Measurements from ENCODE around the gene TMOD2. TPM values are rescaled to one million over a fixed set of nuclear protein-coding genes. Genes with fewer than 3 reads are reported as not detected.
"Not testable (repeated sequence)": the region's sequence is repeated elsewhere in the genome, so short reads cannot be mapped to it uniquely, and the experiment has no call there.

TMOD2 gene
- total RNA-seq, 2 donors from 2014 or later, result 9.1 to 13.1 TPM

- no peaks in the 10 kb centered on the region for H3K4me1 ChIP-seq (ENCODE audit: control insufficient read depth in 1 of 2, low read depth in 2 of 2)
- no peak overlapping the region for H3K4me3 ChIP-seq
- H3K9me3 ChIP-seq, result no peaks in the 10 kb centered on the region
- no peaks in the 10 kb centered on the region for H3K27me3 ChIP-seq (replicated peaks; ENCODE audit: insufficient read depth)
- no peak overlapping the region for H3K27ac ChIP-seq
- ATAC-seq (ENCODE audit: insufficient number of reproducible peaks, low FRiP score, low read depth) (no peak), DNase-seq (ENCODE audit: low spot score) (no peak)
- no peak for TF ChIP-seq CTCF (IDR thresholded peaks at IDR 0.05)
- no peaks in the 10 kb centered on the region for H3K36me3 ChIP-seq
Measured at GRCh38 chr15:51782357-51782896, 31.0 kb downstream of the TMOD2 start.

- no peak overlapping the region for H3K4me3 ChIP-seq
- TF ChIP-seq CTCF (IDR thresholded peaks at IDR 0.05), result no peak
- no peaks in the 10 kb centered on the region for H3K4me1 ChIP-seq (ENCODE audit: control insufficient read depth in 1 of 2, low read depth in 2 of 2)
- no peaks in the 10 kb centered on the region for H3K27me3 ChIP-seq (replicated peaks; ENCODE audit: insufficient read depth)
- ATAC-seq (ENCODE audit: insufficient number of reproducible peaks, low FRiP score, low read depth), result no peak
- no peak for DNase-seq (ENCODE audit: low spot score)
- no peak overlapping the region for H3K27ac ChIP-seq
- no peaks in the 10 kb centered on the region for H3K36me3 ChIP-seq
- no peaks in the 10 kb centered on the region for H3K9me3 ChIP-seq
Measured at GRCh38 chr15:51783967-51784366, 32.6 kb downstream of the TMOD2 start.

DNA sequence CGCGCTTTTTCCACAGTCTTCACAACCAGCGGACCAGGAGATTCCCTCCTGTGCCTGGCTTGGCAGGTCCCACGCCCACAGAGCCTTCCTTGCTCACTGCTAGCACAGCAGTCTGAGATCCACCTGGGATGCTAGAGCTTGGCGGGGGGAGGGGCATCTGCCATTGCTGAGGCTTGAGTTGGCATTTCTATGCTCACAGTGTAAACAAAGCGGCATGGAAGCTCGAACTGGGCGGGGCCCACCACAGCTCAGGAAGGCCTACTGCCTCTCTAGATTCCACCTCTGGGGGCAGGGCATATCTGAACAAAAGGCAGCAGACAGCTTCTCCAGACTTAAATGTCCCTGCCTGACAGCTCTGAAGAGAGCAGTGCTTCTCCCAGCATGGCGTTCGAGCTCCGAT is 35.7 kb downstream of the TMOD2 start:
- not testable (repeated sequence) for H3K27ac ChIP-seq; ATAC-seq (ENCODE audit: insufficient number of reproducible peaks, low FRiP score, low read depth); H3K4me1 ChIP-seq (ENCODE audit: control insufficient read depth in 1 of 2, low read depth in 2 of 2); H3K4me3 ChIP-seq; H3K9me3 ChIP-seq; H3K36me3 ChIP-seq; DNase-seq (ENCODE audit: low spot score); H3K27me3 ChIP-seq (replicated peaks; ENCODE audit: insufficient read depth)

DNA sequence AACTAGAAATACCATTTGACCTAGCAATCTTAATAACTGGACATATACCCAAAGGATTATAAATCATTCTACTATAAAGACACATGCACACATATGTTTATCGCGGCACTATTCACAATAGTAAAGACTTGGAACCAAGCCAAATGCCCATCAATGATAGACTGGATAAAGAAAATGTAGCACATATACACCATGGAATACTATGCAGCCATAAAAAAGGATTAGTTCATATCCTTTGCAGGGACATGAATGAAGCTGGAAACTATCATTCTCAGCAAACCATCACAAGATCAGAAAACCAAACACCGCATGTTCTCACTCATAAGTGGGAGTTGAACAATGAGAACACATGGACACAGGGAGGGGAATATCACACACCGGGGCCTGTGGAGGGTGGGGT is 41.1 kb downstream of the TMOD2 start:
- not testable (repeated sequence) for H3K9me3 ChIP-seq; DNase-seq (ENCODE audit: low spot score); H3K27ac ChIP-seq; H3K27me3 ChIP-seq (replicated peaks; ENCODE audit: insufficient read depth); H3K4me3 ChIP-seq; ATAC-seq (ENCODE audit: insufficient number of reproducible peaks, low FRiP score, low read depth); H3K36me3 ChIP-seq
- H3K4me1 ChIP-seq (ENCODE audit: control insufficient read depth in 1 of 2, low read depth in 2 of 2), result peaks cover 0 to 15% of the 10 kb centered on the region in 2 donors

DNA sequence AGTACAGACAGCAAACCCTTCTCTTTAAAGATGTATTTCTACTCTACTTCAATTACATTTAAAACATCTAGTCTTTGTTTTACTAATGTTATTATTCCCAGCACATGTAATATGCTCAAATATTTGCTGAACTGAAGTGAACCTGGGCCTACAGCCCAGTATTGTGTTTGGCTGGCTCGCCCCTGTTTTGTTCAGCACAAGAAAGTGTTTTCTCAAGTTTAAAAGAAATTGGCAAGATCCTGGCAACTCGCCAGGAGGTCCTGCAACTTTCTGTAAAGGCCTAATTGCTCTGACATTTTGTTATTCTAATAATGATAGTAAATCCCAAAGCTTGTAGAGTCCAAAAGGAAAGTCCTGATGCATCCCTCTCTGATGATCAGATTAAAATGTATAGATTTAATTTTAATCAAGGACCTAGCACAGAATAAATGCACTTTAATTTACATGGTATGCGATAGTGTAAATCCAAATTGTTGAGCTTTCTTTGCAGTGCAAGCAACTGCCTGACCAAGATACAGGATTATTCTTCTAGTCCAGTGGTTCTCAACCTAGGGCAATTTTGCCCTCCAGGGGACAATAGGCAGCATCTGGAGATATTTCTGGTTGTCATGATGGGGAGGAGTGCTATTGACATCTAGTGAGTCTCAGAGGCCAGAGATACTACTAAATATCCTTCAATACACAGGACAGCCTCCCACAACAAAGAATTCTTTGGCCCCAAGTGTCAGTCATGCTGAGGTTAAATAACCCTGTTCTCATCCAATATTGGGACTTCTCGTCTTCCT is 42.3 kb downstream of the TMOD2 start:
- ATAC-seq (ENCODE audit: insufficient number of reproducible peaks, low FRiP score, low read depth), result no peak
- H3K36me3 ChIP-seq, result peaks cover 2% of the 10 kb centered on the region
- no peak for DNase-seq (ENCODE audit: low spot score)
- TF ChIP-seq CTCF (IDR thresholded peaks at IDR 0.05), result no peak
- H3K4me3 ChIP-seq, result no peak overlapping the region
- peaks cover 0 to 15% of the 10 kb centered on the region in 2 donors for H3K4me1 ChIP-seq (ENCODE audit: control insufficient read depth in 1 of 2, low read depth in 2 of 2)
- no peaks in the 10 kb centered on the region for H3K27me3 ChIP-seq (replicated peaks; ENCODE audit: insufficient read depth)
- no peak overlapping the region for H3K27ac ChIP-seq
- H3K9me3 ChIP-seq, result no peaks in the 10 kb centered on the region

DNA sequence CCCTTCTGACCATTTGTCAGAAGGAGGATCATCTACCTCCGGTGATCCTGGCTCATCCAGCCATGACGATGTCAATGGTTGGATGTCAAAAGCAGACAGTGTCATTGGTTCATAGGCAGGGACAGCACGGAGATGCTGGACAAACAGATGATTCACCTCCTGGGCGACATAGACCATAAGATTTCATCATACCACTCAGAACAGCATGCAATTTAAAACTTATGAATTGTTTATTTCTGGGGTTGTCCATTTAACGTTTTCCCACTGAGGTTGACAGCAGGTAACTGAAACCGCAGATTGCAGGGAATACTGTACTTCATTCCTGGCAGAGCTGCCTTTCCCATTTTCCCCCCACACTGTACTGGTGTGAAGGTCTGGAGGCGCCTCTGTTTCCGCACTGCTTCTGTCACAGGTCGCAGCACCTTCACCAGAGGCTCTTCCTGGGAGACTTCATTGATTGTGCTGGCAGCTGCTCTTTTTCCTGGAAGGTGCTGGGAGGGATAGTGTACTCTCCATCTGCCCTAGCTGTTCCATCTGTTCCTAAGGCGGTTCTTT is 45.5 kb downstream of the TMOD2 start:
- Histone ChIP-seq H3K27me3 (replicated peaks; ENCODE audit: insufficient read depth) (no peaks in the 10 kb centered on the region), H3K9me3 (no peaks in the 10 kb centered on the region), H3K4me1 (ENCODE audit: control insufficient read depth in 1 of 2, low read depth in 2 of 2) (peaks cover 0 to 15% of the 10 kb centered on the region in 2 donors), H3K4me3 (no peak overlapping the region), H3K27ac (no peak overlapping the region), H3K36me3 (peaks cover 9% of the 10 kb centered on the region)
- ATAC-seq (ENCODE audit: insufficient number of reproducible peaks, low FRiP score, low read depth) (no peak), DNase-seq (ENCODE audit: low spot score) (no peak)
- no peak for TF ChIP-seq CTCF (IDR thresholded peaks at IDR 0.05)

Measured in thoracic aorta (tissue), 2 donors.